ENCODE measurements around the gene PELO. TPM values are rescaled to one million over a fixed set of nuclear protein-coding genes. Genes with fewer than 3 reads are reported as not detected.

PELO gene
- total and polyA plus RNA-seq, 9 of the 15 experiments (the other 6 are each of a cell fraction or from before 2014, with no cell fraction given), result 5.8 to 14.6 (median 9.6) TPM

DNA sequence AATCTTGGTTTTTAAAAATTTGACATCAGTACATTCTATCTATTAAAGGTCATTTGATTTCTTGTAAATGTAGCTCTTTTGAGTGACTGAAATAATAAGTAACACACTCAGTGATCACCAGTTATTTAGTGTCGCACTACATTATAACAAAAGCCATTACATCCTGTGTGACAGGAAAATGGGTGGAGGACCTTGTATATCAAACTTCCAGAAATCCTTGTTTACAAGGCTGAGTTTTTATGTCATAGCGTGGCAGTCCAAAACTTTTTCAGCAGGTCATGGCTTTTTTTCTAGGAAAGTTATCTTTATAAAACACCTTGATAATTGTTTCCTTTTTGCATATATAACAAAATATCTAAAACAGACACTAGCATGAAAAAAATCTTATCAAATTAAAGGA, 14.4 kb upstream of the PELO start:
- ChIA-PET POLR2A (interaction anchor here (1.1 kb wide), 1 partner anchor 26 kb away, joined by 4 read pairs; no protein-coding TSS in a partner anchor), CTCF (ENCODE audit: low intra/inter-chr PET ratio) (no interaction called here)
- DNase-seq (ENCODE audit: extremely low read depth in 1 of 4, low spot score in 3 of 4) (no peak), FAIRE-seq (no peak), ATAC-seq (no peak)
- H3K4me3 ChIP-seq, result no peak overlapping the region
- H3K9ac ChIP-seq (ENCODE audit: insufficient read depth in 1 of 2, low read depth in 2 of 2, low read length in 2 of 2), result no peak overlapping the region
- no peaks in the 10 kb centered on the region for H3K27me3 ChIP-seq (ENCODE audit: control insufficient read depth in 2 of 2, insufficient read depth in 2 of 2, low read length in 2 of 2)
- H3K4me2 ChIP-seq (ENCODE audit: insufficient read depth, low read length), result no peak overlapping the region
- TF ChIP-seq, protein P1, sequence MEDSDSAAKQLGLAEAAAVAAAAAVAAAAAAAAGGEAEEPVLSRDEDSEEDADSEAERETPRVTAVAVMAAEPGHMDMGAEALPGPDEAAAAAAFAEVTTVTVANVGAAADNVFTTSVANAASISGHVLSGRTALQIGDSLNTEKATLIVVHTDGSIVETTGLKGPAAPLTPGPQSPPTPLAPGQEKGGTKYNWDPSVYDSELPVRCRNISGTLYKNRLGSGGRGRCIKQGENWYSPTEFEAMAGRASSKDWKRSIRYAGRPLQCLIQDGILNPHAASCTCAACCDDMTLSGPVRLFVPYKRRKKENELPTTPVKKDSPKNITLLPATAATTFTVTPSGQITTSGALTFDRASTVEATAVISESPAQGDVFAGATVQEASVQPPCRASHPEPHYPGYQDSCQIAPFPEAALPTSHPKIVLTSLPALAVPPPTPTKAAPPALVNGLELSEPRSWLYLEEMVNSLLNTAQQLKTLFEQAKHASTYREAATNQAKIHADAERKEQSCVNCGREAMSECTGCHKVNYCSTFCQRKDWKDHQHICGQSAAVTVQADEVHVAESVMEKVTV (CRISPR knock-in tag; IDR thresholded peaks at IDR 0.05), result no peak
- WGBS (ENCODE audit: insufficient coverage, low coverage, missing lambda C conversion rate), result 0% methylated on average over 2 of the region's 2 CpGs
- H4K20me1 ChIP-seq (replicated peaks; ENCODE audit: control insufficient read depth, insufficient read depth, low read length), result no peaks in the 10 kb centered on the region
- intact Hi-C loops (cut with micrococcal nuclease), result no loop called here
- no peaks in the 10 kb centered on the region for H3K4me1 ChIP-seq (replicated peaks in 1 of 2; ENCODE audit: control insufficient read depth in 2 of 2, insufficient read depth in 2 of 2, low read length in 2 of 2)
- H3K27ac ChIP-seq (ENCODE audit: extremely low read depth, low read depth, low read length), result no peak overlapping the region
- H2AFZ ChIP-seq (ENCODE audit: low read depth, low read length), result no peak overlapping the region
- H3K36me3 ChIP-seq (ENCODE audit: control insufficient read depth, insufficient read depth, low read length), result no peaks in the 10 kb centered on the region
- in situ Hi-C loops (cut with MboI), result no loop called here
- no peaks in the 10 kb centered on the region for H3K79me2 ChIP-seq (ENCODE audit: control insufficient read depth, insufficient read depth, low read length)
- no TSS peak for BruUV-seq (replicated peaks)
- no peaks in the 10 kb centered on the region for H3K9me3 ChIP-seq (replicated peaks; ENCODE audit: control insufficient read depth, insufficient read depth, low read depth, low read length)
- H3K9me1 ChIP-seq (ENCODE audit: control insufficient read depth, insufficient read depth, low read length), result no peaks in the 10 kb centered on the region

- intact Hi-C loops (cut with micrococcal nuclease), result no loop called here
- CTCF ChIA-PET (ENCODE audit: low intra/inter-chr PET ratio), result no interaction called here
- in situ Hi-C loops (cut with MboI), result no loop called here
- Histone ChIP-seq H3K4me1 (replicated peaks in 1 of 2; ENCODE audit: control insufficient read depth in 2 of 2, insufficient read depth in 2 of 2, low read length in 2 of 2) (no peaks in the 10 kb centered on the region), H3K27me3 (ENCODE audit: control insufficient read depth in 2 of 2, insufficient read depth in 2 of 2, low read length in 2 of 2) (no peaks in the 10 kb centered on the region), H3K9me1 (ENCODE audit: control insufficient read depth, insufficient read depth, low read length) (no peaks in the 10 kb centered on the region), H3K79me2 (ENCODE audit: control insufficient read depth, insufficient read depth, low read length) (no peaks in the 10 kb centered on the region), H4K20me1 (replicated peaks; ENCODE audit: control insufficient read depth, insufficient read depth, low read length) (no peaks in the 10 kb centered on the region), H3K4me2 (ENCODE audit: insufficient read depth, low read length) (no peak overlapping the region), H3K9ac (ENCODE audit: insufficient read depth in 1 of 2, low read depth in 2 of 2, low read length in 2 of 2) (no peak overlapping the region), H3K36me3 (ENCODE audit: control insufficient read depth, insufficient read depth, low read length) (no peaks in the 10 kb centered on the region), H3K4me3 (no peak overlapping the region), H3K27ac (ENCODE audit: extremely low read depth, low read depth, low read length) (no peak overlapping the region), H3K9me3 (replicated peaks; ENCODE audit: control insufficient read depth, insufficient read depth, low read depth, low read length) (no peaks in the 10 kb centered on the region), H2AFZ (ENCODE audit: low read depth, low read length) (no peak overlapping the region)
- POLR2A ChIA-PET, result interaction anchor here (1.1 to 1.2 kb wide), 2 partner anchors 15 to 25 kb away, joined by 3 to 4 read pairs; no protein-coding TSS in a partner anchor
- DNase-seq (ENCODE audit: extremely low read depth in 1 of 4, low spot score in 3 of 4), result no peak
- TF ChIP-seq E2F5 (CRISPR knock-in tag; IDR thresholded peaks at IDR 0.05), result no peak
- no peak for FAIRE-seq
- 2% methylated on average over 5 of the region's 5 CpGs for WGBS (ENCODE audit: insufficient coverage, low coverage, missing lambda C conversion rate)
- no peak for ATAC-seq
- BruUV-seq (replicated peaks), result no TSS peak
Observed at GRCh38 chr5:52774005-52774410, 13.7 kb upstream of the PELO start.
